SHP77 (cell line): ENCODE measurements around the gene CENPF.
"Not testable (repeated sequence)": the region's sequence is repeated elsewhere in the genome, so short reads cannot be mapped to it uniquely, and the experiment has no call there.

Experiments
- DNase-seq, 2 experiments: peaks; one replicate each; lab custom pipeline; 2025; lab: John Stamatoyannopoulos, UW

The CENPF gene, protein sequence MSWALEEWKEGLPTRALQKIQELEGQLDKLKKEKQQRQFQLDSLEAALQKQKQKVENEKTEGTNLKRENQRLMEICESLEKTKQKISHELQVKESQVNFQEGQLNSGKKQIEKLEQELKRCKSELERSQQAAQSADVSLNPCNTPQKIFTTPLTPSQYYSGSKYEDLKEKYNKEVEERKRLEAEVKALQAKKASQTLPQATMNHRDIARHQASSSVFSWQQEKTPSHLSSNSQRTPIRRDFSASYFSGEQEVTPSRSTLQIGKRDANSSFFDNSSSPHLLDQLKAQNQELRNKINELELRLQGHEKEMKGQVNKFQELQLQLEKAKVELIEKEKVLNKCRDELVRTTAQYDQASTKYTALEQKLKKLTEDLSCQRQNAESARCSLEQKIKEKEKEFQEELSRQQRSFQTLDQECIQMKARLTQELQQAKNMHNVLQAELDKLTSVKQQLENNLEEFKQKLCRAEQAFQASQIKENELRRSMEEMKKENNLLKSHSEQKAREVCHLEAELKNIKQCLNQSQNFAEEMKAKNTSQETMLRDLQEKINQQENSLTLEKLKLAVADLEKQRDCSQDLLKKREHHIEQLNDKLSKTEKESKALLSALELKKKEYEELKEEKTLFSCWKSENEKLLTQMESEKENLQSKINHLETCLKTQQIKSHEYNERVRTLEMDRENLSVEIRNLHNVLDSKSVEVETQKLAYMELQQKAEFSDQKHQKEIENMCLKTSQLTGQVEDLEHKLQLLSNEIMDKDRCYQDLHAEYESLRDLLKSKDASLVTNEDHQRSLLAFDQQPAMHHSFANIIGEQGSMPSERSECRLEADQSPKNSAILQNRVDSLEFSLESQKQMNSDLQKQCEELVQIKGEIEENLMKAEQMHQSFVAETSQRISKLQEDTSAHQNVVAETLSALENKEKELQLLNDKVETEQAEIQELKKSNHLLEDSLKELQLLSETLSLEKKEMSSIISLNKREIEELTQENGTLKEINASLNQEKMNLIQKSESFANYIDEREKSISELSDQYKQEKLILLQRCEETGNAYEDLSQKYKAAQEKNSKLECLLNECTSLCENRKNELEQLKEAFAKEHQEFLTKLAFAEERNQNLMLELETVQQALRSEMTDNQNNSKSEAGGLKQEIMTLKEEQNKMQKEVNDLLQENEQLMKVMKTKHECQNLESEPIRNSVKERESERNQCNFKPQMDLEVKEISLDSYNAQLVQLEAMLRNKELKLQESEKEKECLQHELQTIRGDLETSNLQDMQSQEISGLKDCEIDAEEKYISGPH (N-terminal part only)

DNA sequence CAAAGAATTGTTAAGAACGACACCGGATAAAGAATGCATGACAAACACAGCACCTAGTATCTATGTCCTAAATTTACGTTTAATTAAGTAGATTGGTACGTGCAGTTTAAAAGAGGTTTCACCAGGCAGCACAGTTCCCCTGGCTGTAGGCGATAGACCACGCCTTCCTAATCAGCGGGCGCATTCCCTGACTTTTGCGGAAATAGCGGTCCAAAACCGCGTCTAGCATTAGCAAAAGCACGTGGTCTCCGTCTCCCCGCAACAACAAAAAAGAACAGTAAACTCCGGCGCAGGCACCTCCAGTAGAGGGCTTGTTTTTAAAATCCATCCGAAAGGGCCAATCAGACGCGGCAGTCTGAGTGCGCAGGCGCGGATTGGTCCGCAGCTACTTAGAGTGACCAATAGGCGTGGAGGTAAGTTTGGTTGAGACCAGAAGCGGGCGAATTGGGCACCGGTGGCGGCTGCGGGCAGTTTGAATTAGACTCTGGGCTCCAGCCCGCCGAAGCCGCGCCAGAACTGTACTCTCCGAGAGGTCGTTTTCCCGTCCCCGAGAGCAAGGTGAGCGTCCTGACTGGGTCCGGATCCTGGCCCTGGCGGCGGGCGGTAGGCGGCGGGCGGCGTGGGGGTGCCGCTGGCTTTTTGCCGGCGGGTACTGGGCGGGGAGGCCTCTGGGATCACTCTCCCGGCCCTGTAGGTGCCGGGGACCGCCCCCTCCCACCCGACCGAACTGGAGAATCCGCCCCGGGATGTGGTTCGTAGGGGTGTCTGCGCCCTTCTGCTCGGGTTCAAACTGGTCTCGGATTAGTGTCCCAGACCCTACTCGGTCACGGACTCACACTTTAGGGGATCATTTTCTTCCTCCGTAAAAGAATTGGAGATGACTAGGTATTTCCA is at the start of gene CENPF:
CENPF (plus strand) TSS at position 432 of the 894 bp plus-strand sequence. CDS start 10,560 bp downstream, outside the sequence.
- DNase-seq, result peak; percentile 98

DNA sequence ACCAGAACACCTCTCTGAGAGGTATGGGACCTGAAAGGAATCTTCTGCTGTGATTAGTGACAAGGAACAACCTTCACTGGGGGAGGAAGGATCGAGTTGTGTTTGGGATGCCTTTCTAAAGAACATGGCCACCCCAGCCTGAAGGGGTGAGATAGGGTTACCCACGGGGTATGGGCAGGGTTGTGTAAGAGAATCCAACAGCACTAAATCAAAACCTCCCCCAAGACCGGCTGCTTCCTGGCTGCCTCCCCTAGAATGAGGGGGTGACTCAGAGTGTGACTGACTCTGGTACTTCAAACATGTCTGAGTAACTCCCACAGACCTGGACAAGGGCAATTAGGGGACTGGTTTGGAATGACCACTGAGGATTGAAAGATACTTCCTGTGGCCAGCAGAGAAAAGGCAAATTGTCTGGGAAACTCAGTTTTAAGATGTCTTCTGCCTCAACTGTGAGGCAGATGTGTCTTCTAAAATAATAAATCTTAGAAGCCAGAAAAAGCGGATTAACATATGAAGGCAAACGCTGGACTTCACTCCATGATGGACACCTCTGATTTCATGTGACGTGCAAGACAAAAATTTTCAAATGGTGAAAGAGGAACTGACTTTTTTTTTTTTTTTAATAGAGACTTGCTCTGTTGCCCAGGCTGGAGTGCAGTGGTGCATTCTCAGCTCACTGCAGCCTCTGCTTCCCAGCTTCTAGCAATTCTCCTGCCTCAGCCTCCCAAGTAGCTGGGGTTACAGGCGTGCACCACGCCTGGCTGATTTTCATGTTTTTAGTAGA is 44.9 kb upstream of the CENPF start:
- DNase-seq, result no peak

DNA sequence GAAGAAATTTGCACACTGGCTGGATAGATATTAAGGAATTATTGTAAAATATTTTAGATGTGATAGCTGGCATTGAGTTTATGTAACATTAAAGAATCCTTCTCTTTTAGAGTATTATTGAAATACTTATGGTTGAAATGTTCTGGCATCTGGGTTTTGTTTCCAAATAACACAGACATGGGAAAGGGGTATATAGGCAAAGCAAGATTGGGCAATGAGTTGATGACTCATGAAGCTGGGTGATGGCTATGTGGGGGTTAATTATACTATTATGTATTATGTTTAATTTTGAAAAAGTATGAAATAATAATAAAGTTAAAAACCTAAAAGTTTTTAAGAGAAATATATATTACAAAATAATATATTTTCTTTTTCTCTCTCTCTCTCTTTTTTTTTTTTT is 39.1 kb upstream of the CENPF start:
- no peak for DNase-seq

DNA sequence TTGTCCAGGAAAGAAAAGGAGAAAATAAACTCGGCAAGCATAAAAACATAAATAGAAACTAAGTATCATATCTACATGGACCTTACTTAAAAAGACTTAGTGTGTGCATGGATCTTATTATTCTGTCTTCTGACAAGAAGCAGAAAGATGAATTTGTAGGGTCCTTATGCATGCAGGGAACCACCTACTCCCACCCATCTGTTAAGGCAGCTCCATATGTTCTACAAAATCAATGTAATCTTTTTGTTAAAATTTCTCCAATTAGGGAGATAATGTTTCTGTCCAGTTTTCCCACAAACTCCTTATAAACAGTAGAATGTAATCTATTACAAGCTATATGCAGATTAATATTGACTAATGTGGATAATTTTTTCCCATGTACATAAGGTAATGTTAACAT is 37.7 kb upstream of the CENPF start:
- no peak for DNase-seq

DNA sequence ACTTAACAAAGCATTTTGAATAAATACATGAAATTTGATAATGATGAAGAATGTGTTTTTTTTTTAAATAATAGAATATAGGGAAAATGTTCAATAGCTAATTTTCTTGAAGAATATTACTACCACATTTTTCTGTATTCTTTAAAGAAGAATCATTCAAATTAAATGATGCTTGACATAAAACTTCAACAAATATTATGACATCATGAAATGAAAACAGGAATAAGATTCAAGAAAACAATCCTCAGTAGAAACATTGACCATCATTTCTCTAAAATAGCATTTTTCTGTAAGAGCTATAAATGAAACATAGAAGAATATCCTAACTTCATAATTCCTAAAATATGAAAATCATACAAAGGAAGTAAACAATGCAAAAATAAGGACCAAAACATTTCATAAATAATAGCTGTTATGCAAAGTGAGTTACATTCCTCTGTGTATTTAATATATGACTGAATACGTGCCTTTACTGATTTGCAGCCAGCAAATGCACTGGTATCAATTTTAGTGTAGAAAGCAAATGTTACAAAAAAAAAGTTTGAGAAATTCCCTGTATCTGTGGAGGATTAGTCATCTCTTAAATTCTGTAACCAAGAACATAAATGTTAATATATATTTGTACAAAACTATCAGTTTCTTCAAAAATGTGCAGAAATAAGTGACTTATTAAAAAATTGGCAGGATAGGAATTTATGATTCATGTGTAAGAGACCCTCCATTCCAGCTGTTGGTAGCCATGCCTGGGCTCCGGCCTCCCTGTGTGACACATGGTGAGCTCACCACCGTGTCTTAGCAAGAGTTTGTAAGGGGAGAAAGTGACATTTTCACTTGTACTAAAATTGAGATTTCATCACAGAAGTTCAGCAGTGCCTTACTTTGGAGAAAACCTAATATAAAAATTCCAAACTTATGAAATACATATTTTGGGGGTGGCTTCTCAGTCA is 36.6 kb upstream of the CENPF start:
- no peak for DNase-seq

DNA sequence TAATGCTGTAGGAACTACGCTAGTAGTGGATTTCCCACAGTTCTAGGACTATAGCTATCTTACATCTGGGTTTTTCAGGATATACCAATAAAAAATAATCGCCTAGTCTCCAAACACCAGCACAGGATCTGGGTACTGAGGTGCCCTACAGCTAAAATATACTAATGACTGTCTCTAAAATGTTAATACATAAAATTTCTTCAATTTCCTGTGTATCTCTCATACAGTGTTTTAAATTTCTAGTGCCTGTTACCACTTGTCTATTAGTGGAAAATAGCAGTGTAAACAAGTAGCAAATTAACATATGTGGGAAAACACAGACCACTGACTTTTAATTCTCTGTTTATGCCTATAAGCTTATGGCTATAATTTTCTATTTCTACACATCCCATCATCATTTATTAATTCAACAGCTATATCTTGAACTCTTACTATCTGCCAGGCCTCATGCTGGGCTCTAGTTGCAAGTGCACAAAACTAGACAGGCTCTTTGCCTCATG is 35.5 kb upstream of the CENPF start:
- DNase-seq, result no peak

DNA sequence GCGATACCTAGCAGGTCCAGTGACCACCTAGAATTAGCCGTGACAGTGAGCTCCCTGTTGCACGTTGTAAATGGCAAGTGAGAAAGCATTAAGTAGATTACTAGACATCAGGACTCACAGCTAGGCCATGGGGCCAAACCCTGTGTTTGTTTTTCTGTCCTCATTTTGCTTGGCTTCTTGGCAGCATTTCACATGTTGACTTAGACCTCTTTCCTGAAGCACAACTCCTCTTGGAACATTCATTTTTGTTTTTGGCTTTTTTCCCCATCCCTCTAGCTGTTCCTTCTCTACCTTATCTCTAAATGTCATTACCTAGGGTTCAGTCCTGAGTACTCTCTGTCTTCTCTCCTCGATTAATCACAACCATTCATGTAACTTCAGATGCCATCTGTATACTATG is 34.7 kb upstream of the CENPF start:
- DNase-seq, result peak in 1 of 2 experiments; percentile 9

DNA sequence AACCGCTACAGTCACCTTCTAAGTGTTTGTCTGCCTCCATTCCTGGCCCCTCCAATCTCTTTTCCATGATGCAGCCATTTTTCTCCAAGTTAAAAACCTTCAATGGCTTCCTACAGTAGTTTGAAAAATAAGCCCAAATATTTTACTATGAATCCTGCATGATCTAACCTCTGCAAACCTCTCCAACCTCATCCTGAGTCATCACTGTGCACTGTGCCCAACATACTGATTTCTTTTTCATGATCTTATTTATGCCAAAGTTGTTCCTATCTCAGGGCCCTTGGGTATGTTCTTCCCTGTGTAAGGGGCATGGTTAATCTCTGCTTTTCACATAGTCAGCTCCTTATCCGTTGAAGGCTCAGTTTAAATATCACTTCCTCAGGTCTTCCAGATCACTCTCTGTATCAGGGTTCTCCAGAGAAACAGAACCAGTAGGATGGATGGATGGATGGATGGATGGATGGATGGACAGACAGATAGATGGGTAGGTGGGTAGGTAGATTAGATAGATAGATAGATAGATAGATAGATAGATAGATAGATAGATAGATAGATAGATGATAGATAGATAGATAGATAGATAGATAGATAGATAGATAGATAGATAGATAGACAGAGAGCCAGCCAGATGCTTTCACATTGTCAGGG is 33.5 kb upstream of the CENPF start:
- DNase-seq, result no peak

DNA sequence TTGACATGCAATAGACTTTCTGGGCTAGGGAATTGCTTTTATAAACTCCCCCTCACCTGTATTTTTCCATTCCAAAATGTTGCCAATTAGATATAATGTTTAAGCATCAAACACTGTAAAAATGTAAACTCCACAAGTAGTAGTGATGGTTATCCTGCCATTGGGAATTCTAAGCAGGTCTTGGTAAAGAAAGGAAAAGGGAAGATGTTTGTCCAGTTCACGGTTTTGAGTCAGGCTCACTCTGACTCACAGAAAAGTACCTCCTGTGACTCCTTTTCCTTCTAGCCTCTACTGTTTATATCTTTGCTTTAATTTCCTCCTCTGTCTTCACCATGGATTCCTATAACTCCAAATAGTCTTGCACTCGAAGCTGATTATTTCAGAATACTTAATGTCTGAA is 32.6 kb upstream of the CENPF start:
- no peak for DNase-seq

DNA sequence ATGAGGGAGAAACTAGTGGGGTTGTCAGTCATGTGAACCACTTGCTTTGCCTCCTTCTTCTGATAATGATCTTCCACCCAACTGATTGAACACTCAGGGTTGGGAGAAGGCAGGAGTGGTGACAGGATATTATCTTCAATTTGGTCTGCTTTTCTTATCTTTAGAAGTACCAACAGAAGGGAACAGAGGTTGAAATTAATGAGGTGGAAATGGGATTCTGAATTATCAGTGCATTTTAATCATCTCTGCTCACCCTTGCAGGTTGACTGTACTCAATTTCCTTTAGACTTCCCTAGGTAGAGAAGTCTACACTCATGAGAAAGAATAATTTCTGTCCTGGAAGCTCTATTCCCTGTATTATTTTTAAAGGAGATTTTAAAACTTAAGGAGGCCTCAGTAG is 31.7 kb upstream of the CENPF start:
- DNase-seq, result no peak

DNA sequence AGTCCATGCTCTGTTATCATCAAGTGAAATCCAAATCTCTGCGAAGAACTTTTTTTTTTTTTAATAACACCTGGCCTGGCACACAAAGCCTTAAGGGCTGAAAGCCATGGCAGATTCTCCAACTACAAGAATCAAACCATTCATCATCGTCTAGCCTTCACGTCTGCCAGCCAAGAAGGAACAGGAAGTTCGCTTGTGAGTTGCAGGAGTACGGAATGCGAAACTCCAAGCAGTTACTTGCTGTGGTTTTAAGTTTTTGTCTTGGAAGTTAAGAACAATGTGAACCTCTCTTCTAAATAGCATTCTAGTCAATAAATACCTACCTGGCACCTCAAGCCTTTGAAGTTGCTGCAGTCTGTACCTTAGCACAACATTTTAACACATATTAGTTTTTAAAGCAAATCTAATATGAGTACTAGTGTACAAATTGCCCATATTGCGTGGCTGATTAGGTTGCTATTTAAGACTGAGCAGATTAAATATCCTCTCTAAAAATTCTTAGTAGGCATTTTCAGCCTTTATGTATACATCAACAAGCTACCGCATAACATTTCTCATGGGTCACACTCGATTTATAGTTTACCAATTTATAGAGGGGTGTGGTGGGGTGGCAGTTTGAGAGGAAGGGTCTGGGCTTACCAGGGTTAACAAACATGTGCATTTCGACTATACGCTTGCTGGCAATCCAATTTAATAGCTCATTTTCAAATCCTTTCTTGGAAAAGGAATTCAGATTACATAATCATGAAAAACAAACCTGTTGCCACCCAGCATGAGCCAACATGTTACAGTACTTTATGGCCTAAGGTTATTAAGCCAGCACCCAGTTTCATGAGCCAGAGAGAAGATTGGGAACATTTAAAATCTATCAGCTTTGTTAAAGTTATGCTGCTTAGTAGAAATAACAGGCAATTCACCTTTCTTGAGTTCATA is 29.3 kb upstream of the CENPF start:
- no peak for DNase-seq

DNA sequence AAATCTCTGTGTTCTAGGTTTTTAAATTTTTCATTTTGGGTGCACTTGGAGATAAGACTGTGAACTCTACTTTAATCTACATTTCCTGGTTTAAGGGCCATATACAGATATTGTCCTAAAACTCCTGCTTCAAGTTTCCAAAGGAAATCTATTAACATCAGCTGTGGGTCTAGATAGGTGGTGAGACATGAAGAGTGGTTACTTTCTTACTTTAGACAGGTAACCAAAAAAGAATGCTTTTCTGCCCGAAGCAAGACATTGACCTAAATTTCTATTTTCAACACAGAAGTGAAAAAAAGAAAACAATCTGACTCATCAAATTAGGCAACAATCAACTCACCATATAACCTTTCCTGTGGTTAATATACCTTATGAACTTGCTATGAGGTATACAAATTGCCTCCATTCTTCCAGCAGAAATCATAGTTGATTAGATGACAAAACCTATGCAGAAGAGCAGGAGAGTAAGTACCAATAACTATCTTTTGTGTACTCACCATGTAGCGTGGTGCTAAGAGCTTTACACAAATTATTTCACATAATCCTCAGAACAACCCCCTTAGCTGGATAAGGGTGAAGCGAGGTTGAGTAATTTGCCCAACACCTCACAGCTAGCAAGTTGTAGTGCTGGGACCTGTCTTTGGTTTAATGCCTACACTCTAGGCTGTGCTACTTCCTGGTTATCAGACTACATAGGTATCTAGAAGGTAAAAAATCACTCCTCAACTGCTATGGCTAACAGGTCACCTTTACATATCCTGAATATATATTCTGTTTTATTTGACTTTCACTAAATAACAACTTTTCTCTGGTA is 28.2 kb upstream of the CENPF start:
- no peak for DNase-seq

DNA sequence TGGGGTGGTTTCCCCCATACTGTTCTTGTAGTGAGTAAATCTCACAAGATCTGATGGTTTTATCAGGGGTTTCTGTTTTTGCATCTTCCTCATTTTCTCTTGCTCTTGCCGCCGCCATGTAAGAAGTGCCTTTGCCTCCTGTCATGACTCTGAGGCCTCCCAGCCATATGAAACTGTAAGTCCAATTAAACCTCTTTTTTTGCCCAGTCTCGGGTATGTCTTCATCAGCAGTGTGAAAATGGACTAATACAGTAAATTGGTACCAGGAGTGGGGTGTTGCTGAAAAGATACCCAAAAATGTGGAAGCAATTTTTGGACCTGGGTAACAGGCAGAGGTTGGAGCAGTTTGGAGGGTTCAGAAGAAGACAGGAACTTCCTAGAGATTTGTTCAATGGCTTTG is 26.9 kb upstream of the CENPF start:
- DNase-seq, result not testable (repeated sequence)

DNA sequence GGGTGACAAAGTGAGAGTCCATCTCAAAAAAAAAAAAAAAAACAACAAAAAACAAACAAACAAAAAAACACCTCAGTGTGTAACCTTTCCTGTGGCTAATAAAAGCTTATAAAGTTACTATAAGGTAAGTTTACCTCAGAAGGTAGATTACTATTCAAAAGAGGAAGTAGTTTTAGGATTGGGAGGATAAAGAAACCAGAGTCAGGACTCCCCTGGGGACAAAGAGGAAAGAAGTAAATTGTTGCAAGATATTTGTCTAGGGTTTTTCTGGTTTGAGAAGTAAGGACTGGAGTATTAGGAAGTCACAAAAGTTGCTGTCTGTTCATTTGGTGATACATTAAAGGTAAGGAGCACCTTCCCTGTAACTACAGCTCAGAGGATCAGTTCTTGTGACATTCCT is 23.8 kb upstream of the CENPF start:
- no peak for DNase-seq

DNA sequence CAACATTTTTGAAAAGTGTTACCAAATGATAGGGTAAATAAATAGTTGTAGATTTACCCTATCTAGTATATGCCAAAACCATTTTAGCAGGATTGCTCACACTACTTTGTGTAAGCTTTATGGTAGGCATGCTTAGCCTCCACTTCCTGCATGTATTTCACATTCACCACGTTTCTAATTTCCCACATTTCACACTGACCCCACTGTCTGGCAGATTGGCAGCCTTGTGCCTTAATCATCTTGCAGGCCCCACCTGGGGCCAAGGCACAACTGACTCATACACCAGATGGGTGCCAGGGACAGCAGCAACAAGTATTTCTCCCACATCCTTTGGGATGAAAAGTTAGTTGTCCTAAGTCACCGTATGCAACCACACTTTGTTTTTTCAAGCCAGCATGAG is 21.2 kb upstream of the CENPF start:
- no peak for DNase-seq

DNA sequence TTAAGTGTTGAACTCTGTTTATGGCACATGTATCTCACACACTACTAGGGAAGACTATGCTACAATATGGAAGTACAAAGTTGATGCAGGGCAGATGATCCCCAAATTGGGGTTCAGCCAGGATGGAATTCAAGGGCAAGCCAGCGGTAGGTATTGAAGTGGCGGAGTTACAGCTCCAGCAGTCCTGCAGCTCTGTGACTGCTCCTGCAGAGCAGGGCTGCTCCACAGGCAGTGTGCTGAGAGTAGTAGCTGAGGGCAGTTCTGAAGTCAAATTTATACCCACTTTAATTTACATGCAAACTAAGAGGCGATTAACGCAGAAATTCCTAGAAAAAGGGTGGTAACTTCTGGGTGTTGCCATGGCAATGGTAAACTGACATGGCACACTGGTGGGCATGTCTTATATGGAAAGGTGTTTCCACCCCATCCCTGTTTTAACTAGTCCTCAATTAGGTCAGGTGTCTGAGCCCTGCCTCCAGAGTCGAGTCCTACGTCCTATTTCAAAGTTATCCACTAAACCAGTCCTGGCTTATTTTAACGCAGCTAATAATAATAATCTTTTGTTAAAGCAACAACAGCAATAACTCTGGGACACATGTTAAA is 20.6 kb upstream of the CENPF start:
- DNase-seq, result no peak
